ENCODE measurements around the gene FOXD1. TPM values are rescaled to one million over a fixed set of nuclear protein-coding genes. Genes with fewer than 3 reads are reported as not detected.
"Not testable (repeated sequence)": the region's sequence is repeated elsewhere in the genome, so short reads cannot be mapped to it uniquely, and the experiment has no call there.

FOXD1 gene
- total and polyA plus RNA-seq, 9 of the 15 experiments (the other 6 are each of a cell fraction or from before 2014, with no cell fraction given), result 0.03 to 0.40 (median 0.10) TPM; not detected in 4

- TF ChIP-seq RBM25 (IDR thresholded peaks at IDR 0.05; ENCODE audit: low read depth, low read length, severe bottlenecking) (peak; percentile 19), ZNF146 (CRISPR knock-in tag; IDR thresholded peaks at IDR 0.05; ENCODE audit: unreplicated experiment) (peak; percentile 92)
- H2AFZ ChIP-seq (ENCODE audit: low read depth, low read length); H3K4me1 ChIP-seq (replicated peaks in 1 of 2; ENCODE audit: control insufficient read depth in 2 of 2, insufficient read depth in 2 of 2, low read length in 2 of 2); H3K4me2 ChIP-seq (ENCODE audit: insufficient read depth, low read length); H3K27ac ChIP-seq (ENCODE audit: extremely low read depth, low read depth, low read length); intact Hi-C loops (cut with micrococcal nuclease); ATAC-seq; in situ Hi-C loops (cut with MboI); BruUV-seq (replicated peaks); H3K9me1 ChIP-seq (ENCODE audit: control insufficient read depth, insufficient read depth, low read length); H3K4me3 ChIP-seq; FAIRE-seq; H3K9me3 ChIP-seq (replicated peaks; ENCODE audit: control insufficient read depth, insufficient read depth, low read depth, low read length); H3K36me3 ChIP-seq (ENCODE audit: control insufficient read depth, insufficient read depth, low read length); CTCF ChIA-PET (ENCODE audit: low intra/inter-chr PET ratio); H4K20me1 ChIP-seq (replicated peaks; ENCODE audit: control insufficient read depth, insufficient read depth, low read length); DNase-seq (ENCODE audit: extremely low read depth in 1 of 4, low spot score in 3 of 4); H3K9ac ChIP-seq (ENCODE audit: insufficient read depth in 1 of 2, low read depth in 2 of 2, low read length in 2 of 2); H3K79me2 ChIP-seq (ENCODE audit: control insufficient read depth, insufficient read depth, low read length): not testable (repeated sequence)
- WGBS (ENCODE audit: insufficient coverage, low coverage, missing lambda C conversion rate), result 15% methylated on average over 1 of the region's 1 CpG
- POLR2A ChIA-PET, result interaction anchor here (0.7 to 1.4 kb wide), 2 partner anchors 7 to 1183 kb away, joined by 3 to 6 read pairs; no protein-coding TSS in a partner anchor
- peaks cover 25 to 33% of the 10 kb centered on the region in 2 experiments; a peak in 3 of 5 replicates for H3K27me3 ChIP-seq (ENCODE audit: control insufficient read depth in 2 of 2, insufficient read depth in 2 of 2, low read length in 2 of 2)
Observed at GRCh38 chr5:73456462-73456861, 7.9 kb upstream of the FOXD1 start.

GRCh38 chr5:73454379-73455036, 5.9 kb upstream of the FOXD1 start:
- DNase-seq (ENCODE audit: extremely low read depth in 1 of 4, low spot score in 3 of 4), result peak; percentile 44 to 77 (median 70)
- in situ Hi-C loops (cut with MboI) (no loop called here), intact Hi-C loops (cut with micrococcal nuclease) (loop anchor here (2.0 to 5.0 kb wide), 5 partner anchors 43 to 372 kb away; partner anchors contain the start of gene BTF3)
- Histone ChIP-seq H4K20me1 (replicated peaks; ENCODE audit: control insufficient read depth, insufficient read depth, low read length) (peaks cover 3% of the 10 kb centered on the region; the same call in 1 of the 2 replicates), H3K27ac (ENCODE audit: extremely low read depth, low read depth, low read length) (no peak overlapping the region), H3K9ac (ENCODE audit: insufficient read depth in 1 of 2, low read depth in 2 of 2, low read length in 2 of 2) (no peak overlapping the region), H3K4me2 (ENCODE audit: insufficient read depth, low read length) (no peak overlapping the region), H3K9me1 (ENCODE audit: control insufficient read depth, insufficient read depth, low read length) (no peaks in the 10 kb centered on the region), H3K4me3 (no peak overlapping the region), H3K9me3 (replicated peaks; ENCODE audit: control insufficient read depth, insufficient read depth, low read depth, low read length) (no peaks in the 10 kb centered on the region; the same call in 1 of the 2 replicates), H3K79me2 (ENCODE audit: control insufficient read depth, insufficient read depth, low read length) (no peaks in the 10 kb centered on the region), H2AFZ (ENCODE audit: low read depth, low read length) (no peak overlapping the region), H3K27me3 (ENCODE audit: control insufficient read depth in 2 of 2, insufficient read depth in 2 of 2, low read length in 2 of 2) (peaks cover 27 to 39% of the 10 kb centered on the region in 2 experiments), H3K36me3 (ENCODE audit: control insufficient read depth, insufficient read depth, low read length) (no peaks in the 10 kb centered on the region), H3K4me1 (replicated peaks in 1 of 2; ENCODE audit: control insufficient read depth in 2 of 2, insufficient read depth in 2 of 2, low read length in 2 of 2) (peaks cover 3 to 10% of the 10 kb centered on the region in 2 experiments; a peak in 3 of 5 replicates)
- peak; percentile 98 for FAIRE-seq
- no TSS peak for BruUV-seq (replicated peaks)
- ChIA-PET CTCF (ENCODE audit: low intra/inter-chr PET ratio) (interaction anchor here (0.7 kb wide), 1 partner anchor 83 kb away, joined by 3 read pairs; no protein-coding TSS in a partner anchor), POLR2A (interaction anchor here (1.0 kb wide), 1 partner anchor 44 kb away, joined by 3 read pairs; the partner anchor contains the start of gene BTF3)
- peak; percentile 88 for ATAC-seq
- 20% methylated on average over 6 of the region's 6 CpGs for WGBS (ENCODE audit: insufficient coverage, low coverage, missing lambda C conversion rate)
- TF ChIP-seq RAD21 (CRISPR knock-in tag; conservative IDR thresholded peaks at IDR 0.05 in 1 of 2, IDR thresholded peaks at IDR 0.05 in 1 of 2) (peak; percentile 26 to 46; a peak in 2 of 4 replicates), JUNB (CRISPR knock-in tag; conservative IDR thresholded peaks at IDR 0.05) (no peak), REST (IDR thresholded peaks at IDR 0.05; ENCODE audit: borderline replicate concordance) (0 out of 2 replicates have a peak, but pooled peaks have one; percentile 12), REST (CRISPR knock-in tag; IDR thresholded peaks at IDR 0.05; ENCODE audit: low read depth) (no peak)

All from K562 (cell line).